ENCODE measurements around the gene CTSO.

- TF ChIP-seq POLR2AphosphoS5 (IDR thresholded peaks at IDR 0.05; ENCODE audit: low read depth, low read length): no peak
- TF ChIP-seq CTCF (IDR thresholded peaks at IDR 0.05 in 2 of 3, conservative IDR thresholded peaks at IDR 0.05 in 1 of 3; ENCODE audit: borderline replicate concordance in 1 of 3, insufficient read depth in 1 of 3, low read depth in 2 of 3, low read length in 2 of 3): no peak
- TF ChIP-seq RAD21 (IDR thresholded peaks at IDR 0.05; ENCODE audit: low read depth): no peak
- no peak for TF ChIP-seq ZNF274 (IDR thresholded peaks at IDR 0.05; ENCODE audit: low read depth, low read length)
- TF ChIP-seq POLR2A (IDR thresholded peaks at IDR 0.05; ENCODE audit: borderline replicate concordance, extremely low read depth, insufficient read depth, insufficient read length): no peak
- TF ChIP-seq ZFX (IDR thresholded peaks at IDR 0.05): no peak
- TF ChIP-seq YY1 (IDR thresholded peaks at IDR 0.05; ENCODE audit: extremely low read depth, insufficient replicate concordance, low read depth, low read length): no peak
- TF ChIP-seq EZH2 (IDR thresholded peaks at IDR 0.05): no peak
- no peak for TF ChIP-seq EGR1 (IDR thresholded peaks at IDR 0.05; ENCODE audit: low read depth)
These were observed 7.9 kb upstream of the CTSO start for GRCh38 chr4:155961575-155961974.

Data from HCT116 (cell line).